ENCODE results near the gene TTC9B.

DNA sequence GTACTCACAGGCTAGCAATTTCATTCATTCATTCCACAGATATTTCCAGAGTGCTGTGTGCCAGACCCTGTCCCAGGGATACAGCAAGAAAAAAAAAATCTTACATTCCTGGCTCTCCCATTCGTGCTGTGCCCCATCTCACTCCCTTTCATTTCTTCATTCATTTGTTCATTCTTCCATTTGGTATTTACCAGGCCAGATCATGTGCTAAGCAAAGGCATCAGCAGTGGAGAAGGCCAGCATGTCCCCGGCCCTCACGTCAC is 24.7 kb downstream of the TTC9B start:
- TF ChIP-seq POLR2AphosphoS5 (IDR thresholded peaks at IDR 0.05; ENCODE audit: borderline replicate concordance, low read depth, low read length) (no peak), FOXP2 (optimal IDR thresholded peaks at IDR 0.05; ENCODE audit: control extremely low read depth, extremely low read length, insufficient read depth) (no peak)

All from SK-N-MC (cell line).